ENCODE results near the gene PIH1D1.

GRCh38 chr19:49474542-49474924 lies 22.9 kb upstream of the PIH1D1 start:
- TF ChIP-seq, protein P1, sequence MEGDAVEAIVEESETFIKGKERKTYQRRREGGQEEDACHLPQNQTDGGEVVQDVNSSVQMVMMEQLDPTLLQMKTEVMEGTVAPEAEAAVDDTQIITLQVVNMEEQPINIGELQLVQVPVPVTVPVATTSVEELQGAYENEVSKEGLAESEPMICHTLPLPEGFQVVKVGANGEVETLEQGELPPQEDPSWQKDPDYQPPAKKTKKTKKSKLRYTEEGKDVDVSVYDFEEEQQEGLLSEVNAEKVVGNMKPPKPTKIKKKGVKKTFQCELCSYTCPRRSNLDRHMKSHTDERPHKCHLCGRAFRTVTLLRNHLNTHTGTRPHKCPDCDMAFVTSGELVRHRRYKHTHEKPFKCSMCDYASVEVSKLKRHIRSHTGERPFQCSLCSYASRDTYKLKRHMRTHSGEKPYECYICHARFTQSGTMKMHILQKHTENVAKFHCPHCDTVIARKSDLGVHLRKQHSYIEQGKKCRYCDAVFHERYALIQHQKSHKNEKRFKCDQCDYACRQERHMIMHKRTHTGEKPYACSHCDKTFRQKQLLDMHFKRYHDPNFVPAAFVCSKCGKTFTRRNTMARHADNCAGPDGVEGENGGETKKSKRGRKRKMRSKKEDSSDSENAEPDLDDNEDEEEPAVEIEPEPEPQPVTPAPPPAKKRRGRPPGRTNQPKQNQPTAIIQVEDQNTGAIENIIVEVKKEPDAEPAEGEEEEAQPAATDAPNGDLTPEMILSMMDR (IDR thresholded peaks at IDR 0.05; ENCODE audit: extremely low read depth in 1 of 2, insufficient read depth in 1 of 2, low read depth in 1 of 2, low read length in 2 of 2) = no peak
- TF ChIP-seq POLR2A (IDR thresholded peaks at IDR 0.05; ENCODE audit: low read depth, low read length) = no peak
- no peak for TF ChIP-seq JUN (IDR thresholded peaks at IDR 0.05; ENCODE audit: borderline replicate concordance, insufficient read depth, insufficient read length, low read depth)
- TF ChIP-seq, protein P2, sequence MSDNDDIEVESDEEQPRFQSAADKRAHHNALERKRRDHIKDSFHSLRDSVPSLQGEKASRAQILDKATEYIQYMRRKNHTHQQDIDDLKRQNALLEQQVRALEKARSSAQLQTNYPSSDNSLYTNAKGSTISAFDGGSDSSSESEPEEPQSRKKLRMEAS (IDR thresholded peaks at IDR 0.05; ENCODE audit: insufficient read depth, insufficient read length) = no peak

Data from endothelial cell of umbilical vein (primary cell).